RWPE1 (cell line): ENCODE data around the gene SEMA4F.

Experiments
- CTCF ChIA-PET: fragments of 350-600 bp; sonication (Branson Sonifier 250); formaldehyde crosslinking; extraction: SDS; loops from one replicate; lab custom pipeline; 2021; lab: Yijun Ruan, JAX
- POLR2A ChIA-PET: fragments of 400-600 bp; formaldehyde crosslinking; extraction: SDS; loops from one replicate; lab custom pipeline; 2020; ENCODE audit warnings: antibody characterized with exemption; ENCODE audit not compliant: low non-redundant PET; lab: Yijun Ruan, JAX
- DNase-seq: peaks from one replicate; pipeline ENCODE4 v3.0.0; 2012; ENCODE audit warnings: low spot score
- H3K27ac ChIP-seq: fragments of 450-650 bp; 2 replicates; pipeline ENCODE4 v1.5.1; 2017
- TF ChIP-seq, protein P1 (sequence below): fragments of 450-650 bp; conservative IDR thresholded peaks from 2 replicates; pipeline ENCODE4 v1.5.1; 2017; ENCODE audit warnings: low read depth, mild to moderate bottlenecking

Gene SEMA4F

DNA sequence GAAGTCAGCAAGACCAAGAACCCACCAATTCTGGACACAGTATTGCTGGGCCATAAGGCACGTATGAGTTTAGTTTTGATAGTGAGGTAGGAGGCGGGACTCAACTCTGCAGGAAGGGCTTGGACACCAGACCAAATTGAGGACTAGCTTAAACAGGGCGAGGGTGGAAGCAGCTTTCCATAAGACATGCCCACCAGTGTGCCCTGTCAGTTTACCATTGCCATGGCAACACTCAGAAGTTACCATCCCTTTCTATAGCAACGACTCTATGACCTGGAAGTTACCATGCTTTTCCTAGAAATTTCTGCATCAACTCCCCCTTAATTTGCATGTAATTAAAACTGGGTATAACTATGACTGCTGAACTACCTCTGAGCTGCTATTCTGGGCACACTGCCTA lies 8.7 kb upstream of the SEMA4F start:
- TF ChIP-seq, protein P1, sequence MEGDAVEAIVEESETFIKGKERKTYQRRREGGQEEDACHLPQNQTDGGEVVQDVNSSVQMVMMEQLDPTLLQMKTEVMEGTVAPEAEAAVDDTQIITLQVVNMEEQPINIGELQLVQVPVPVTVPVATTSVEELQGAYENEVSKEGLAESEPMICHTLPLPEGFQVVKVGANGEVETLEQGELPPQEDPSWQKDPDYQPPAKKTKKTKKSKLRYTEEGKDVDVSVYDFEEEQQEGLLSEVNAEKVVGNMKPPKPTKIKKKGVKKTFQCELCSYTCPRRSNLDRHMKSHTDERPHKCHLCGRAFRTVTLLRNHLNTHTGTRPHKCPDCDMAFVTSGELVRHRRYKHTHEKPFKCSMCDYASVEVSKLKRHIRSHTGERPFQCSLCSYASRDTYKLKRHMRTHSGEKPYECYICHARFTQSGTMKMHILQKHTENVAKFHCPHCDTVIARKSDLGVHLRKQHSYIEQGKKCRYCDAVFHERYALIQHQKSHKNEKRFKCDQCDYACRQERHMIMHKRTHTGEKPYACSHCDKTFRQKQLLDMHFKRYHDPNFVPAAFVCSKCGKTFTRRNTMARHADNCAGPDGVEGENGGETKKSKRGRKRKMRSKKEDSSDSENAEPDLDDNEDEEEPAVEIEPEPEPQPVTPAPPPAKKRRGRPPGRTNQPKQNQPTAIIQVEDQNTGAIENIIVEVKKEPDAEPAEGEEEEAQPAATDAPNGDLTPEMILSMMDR = no peak
- DNase-seq = no peak
- ChIA-PET CTCF (no interaction called here), POLR2A (no interaction called here)
- no peak overlapping the region for H3K27ac ChIP-seq

DNA sequence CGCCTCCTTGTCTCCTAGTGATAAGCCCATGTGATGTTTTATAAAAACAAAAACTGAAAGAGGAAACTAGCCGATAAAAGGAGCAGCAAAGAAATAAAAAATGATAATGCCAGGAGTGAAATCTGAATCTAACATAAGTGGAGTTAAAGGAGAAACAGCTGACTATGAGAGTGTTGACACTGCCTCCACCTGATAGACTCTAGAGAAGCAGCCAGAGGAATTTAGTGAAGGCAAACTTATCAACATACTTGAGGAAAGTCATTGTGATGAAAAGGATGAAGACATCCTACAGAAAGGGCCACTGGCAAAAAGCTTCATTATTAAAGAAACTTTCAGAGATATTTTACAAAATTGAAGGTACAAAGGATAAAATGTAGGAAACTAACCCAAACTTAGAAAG lies 7.8 kb upstream of the SEMA4F start:
- CTCF ChIA-PET = no interaction called here
- POLR2A ChIA-PET = no interaction called here
- TF ChIP-seq, protein P1 = no peak
- no peak overlapping the region for H3K27ac ChIP-seq
- DNase-seq = no peak

DNA sequence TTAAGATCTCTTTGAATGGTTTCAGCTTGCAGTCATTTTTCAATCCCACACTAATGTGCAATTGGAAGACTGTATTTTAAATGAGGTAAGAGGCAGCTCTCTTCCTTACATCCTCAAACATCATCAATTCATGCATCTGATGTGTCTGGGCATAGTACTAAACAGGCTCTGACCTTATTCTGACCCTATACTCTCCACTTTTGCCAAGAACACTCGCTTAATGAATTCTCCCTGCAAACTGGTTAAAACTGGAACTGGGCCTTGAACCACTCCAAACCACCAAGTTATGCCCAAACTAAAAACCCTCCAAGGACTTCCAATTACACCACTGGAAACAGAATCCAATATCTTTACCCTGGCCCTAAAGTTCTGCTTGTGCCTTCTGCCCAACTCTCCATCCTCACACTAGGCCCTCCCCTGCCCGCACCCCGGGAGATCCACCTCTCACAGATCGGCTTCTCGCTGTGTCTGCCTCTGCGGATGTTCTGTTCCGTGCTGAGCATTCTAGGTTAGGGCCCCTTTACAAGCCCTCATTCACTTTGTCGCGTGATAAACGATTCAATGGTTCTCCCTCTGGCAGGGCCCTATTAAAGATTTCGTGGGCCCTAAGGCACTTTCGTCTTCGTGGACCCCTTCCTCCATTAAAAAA lies 7.1 kb upstream of the SEMA4F start:
- no peak for DNase-seq
- POLR2A ChIA-PET = no interaction called here
- TF ChIP-seq, protein P1 = no peak
- CTCF ChIA-PET = no interaction called here
- no peak overlapping the region for H3K27ac ChIP-seq

DNA sequence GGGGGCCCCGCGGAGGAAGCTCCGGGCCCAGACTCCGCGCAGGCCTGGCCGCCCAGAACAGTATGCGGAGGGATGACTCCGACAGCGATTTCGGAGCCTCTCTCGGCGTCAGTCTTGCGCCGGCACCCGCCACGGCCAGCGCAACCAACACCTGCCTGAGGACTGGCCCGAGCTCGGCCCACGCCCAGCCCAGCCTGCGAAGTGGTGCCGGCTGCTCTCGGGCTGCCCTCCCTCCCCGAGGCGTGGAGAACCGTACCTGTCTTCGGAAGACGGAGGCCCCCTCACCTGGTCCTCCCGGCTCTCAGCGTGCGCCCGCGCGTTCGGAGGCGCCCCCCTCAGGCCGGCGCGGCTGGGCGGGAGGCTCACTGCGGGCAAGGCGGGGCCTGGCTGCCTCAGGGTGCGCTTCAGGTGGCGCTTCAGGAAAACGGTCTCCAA lies 6.0 kb upstream of the SEMA4F start, which contains the start of gene M1AP:
Gene M1AP, minus strand, starts transcription at position 322 of the 435 bp plus-strand sequence. CDS start 8,055 bp downstream, outside the sequence.
- DNase-seq = no peak
- H3K27ac ChIP-seq = no peak within 1 kb of the TSS
- TF ChIP-seq, protein P1 = no peak
- ChIA-PET CTCF (interaction anchor here (0.7 kb wide), 1 partner anchor 68 kb away, joined by 3 read pairs; no protein-coding TSS in a partner anchor), POLR2A (no interaction called here)

DNA sequence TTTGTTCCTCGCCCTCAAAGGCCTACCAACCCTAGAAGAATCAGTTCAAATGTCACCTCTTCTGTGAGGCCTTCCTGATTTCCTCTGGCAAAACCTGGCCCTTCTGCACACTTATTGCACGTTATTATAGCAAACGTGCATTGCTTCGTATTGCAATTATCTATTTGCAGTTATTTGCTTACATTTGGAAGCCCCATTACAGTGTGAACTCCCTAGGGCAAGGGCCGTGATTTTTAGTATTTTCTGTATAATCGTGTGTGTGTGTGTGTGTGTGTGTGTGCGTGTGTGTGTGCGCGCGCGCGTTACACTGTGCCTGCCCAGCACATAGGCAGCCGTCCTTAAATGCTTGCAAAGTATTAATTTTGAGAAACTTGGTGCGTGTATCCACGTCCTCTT lies 460 bp upstream of the SEMA4F start:
- H3K27ac ChIP-seq = peak overlapping the region; percentile 47; the same call in 1 of the 2 replicates
- TF ChIP-seq, protein P1 = no peak
- POLR2A ChIA-PET = no interaction called here
- no peak for DNase-seq
- CTCF ChIA-PET = interaction anchor here (0.7 kb wide), 1 partner anchor 26 kb away, joined by 3 read pairs; no protein-coding TSS in a partner anchor

DNA sequence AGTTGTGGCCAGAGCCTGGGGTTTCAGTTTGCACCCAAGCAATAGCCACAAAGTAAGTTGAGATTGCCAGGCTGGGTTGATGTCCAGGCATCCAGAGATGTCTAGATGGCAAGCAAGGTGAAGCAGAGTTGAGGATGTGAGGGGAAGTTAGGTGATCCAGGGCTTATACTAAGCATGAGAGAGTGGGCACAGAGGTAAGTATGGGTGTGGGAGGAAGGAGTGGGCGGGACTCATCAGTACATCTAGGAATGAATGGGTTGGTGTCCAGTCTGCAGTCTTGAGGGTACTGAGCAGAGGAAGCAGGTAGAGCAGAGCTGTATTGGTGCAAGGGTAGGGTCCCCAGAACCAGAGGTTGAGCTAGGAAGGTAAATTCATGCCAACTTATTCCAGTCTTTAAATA lies 1.5 kb downstream of the SEMA4F start:
- no peak for DNase-seq
- TF ChIP-seq, protein P1 = no peak
- no peak overlapping the region for H3K27ac ChIP-seq
- POLR2A ChIA-PET = no interaction called here
- CTCF ChIA-PET = no interaction called here
